K562 (cell line): Measurements from ENCODE around the gene ZIC2. TPM values are rescaled to one million over a fixed set of nuclear protein-coding genes. Genes with fewer than 3 reads are reported as not detected.

ENCODE experiments used
- ATAC-seq: fragments of 200-7000 bp; cut with Tn5 transposase; 3 replicates; pipeline ENCODE4 v1.9.1; 2020; ENCODE audit warnings: moderate library complexity
- BruUV-seq: library from RNA; stranded (reverse); fragments of 400-500 nt; replicated peaks from 2 replicates; lab custom pipeline; 2021; lab: Mats Ljungman, UMichigan
- CTCF ChIA-PET: fragments of 300-600 bp; formaldehyde crosslinking; extraction: SDS; loops from one replicate; lab custom pipeline; 2021; ENCODE audit warnings: low intra/inter-chr PET ratio; lab: Yijun Ruan, JAX
- POLR2A ChIA-PET: fragments of 300-600, 350-650 bp; sonication (Branson Sonifier 250); formaldehyde crosslinking; extraction: SDS; loops from one replicate; lab custom pipeline; 2021; ENCODE audit warnings: antibody characterized with exemption, inconsistent platforms; lab: Yijun Ruan, JAX
- DNase-seq, 4 experiments: peaks; one replicate each; pipeline versions ENCODE4 v3.0.0 to v3.0.0-alpha.2; 2011 to 2018; ENCODE audit warnings: low spot score in 3 of 4, mixed read lengths in 3 of 4; ENCODE audit errors: extremely low read depth in 1 of 4
- FAIRE-seq: peaks from 2 replicates; lab custom pipeline; 2011; peaks lifted over from hg19 to GRCh38; lab: Jason Lieb, UNC
- H2AFZ ChIP-seq: 2 replicates; pipeline ENCODE4 v1.6.0; 2011; ENCODE audit warnings: low read depth, low read length, control low read depth, inconsistent platforms
- H3K27ac ChIP-seq: fragments of 200-600 bp; 3 replicates; pipeline ENCODE4 v1.8.0; 2011; ENCODE audit warnings: low read depth, mild to moderate bottlenecking, control low read depth, inconsistent platforms, low read length, moderate library complexity, mixed read lengths; ENCODE audit errors: extremely low read depth
- H3K27me3 ChIP-seq, 2 experiments: fragments of 300-600 bp in 1 of 2; 2 replicates in 1 of 2; 3 replicates in 1 of 2; pipeline versions ENCODE4 v1.6.0 to v1.8.0; 2011; ENCODE audit warnings: inconsistent platforms in 2 of 2, low read length in 2 of 2, mild to moderate bottlenecking in 1 of 2, mixed read lengths in 1 of 2, moderate library complexity in 1 of 2; ENCODE audit not compliant: control insufficient read depth in 2 of 2, insufficient read depth in 2 of 2
- H3K36me3 ChIP-seq: fragments of 300-600 bp; 3 replicates; pipeline ENCODE4 v1.8.0; 2011; ENCODE audit warnings: mild to moderate bottlenecking, low read length, inconsistent platforms; ENCODE audit not compliant: control insufficient read depth, insufficient read depth
- H3K4me1 ChIP-seq, 2 experiments: fragments of 200-600 bp in 1 of 2; replicated peaks in 1 of 2; 2 replicates in 1 of 2; 3 replicates in 1 of 2; pipeline versions ENCODE4 v1.5.1 to v1.8.0; 2011; ENCODE audit warnings: inconsistent platforms in 2 of 2, low read length in 2 of 2, mild to moderate bottlenecking in 1 of 2, mixed read lengths in 1 of 2, moderate library complexity in 1 of 2; ENCODE audit not compliant: control insufficient read depth in 2 of 2, insufficient read depth in 2 of 2
- H3K4me2 ChIP-seq: 2 replicates; pipeline ENCODE4 v1.6.1; 2011; ENCODE audit warnings: low read length, control low read depth, inconsistent platforms, mixed read lengths; ENCODE audit not compliant: insufficient read depth
- H3K4me3 ChIP-seq: fragments of 200-600 bp; sonication (generic), shearing (Covaris generic); 2 replicates; pipeline ENCODE4 v1.5.1; 2016; ENCODE audit warnings: control low read depth, inconsistent platforms
- H3K79me2 ChIP-seq: fragments of 200-600 bp; 3 replicates; pipeline ENCODE4 v1.8.0; 2011; ENCODE audit warnings: low read length, inconsistent platforms; ENCODE audit not compliant: control insufficient read depth, insufficient read depth
- H3K9ac ChIP-seq, 2 experiments: 2 replicates each; pipeline versions ENCODE4 v1.6.0 to v1.6.1; 2011; ENCODE audit warnings: low read depth in 2 of 2, low read length in 2 of 2, control low read depth in 1 of 2, inconsistent platforms in 1 of 2, mild to moderate bottlenecking in 1 of 2, mixed read lengths in 1 of 2; ENCODE audit not compliant: insufficient read depth in 1 of 2
- H3K9me1 ChIP-seq: one replicate; pipeline ENCODE4 v1.6.0; 2011; ENCODE audit warnings: inconsistent platforms, mild to moderate bottlenecking, low read length, moderate library complexity; ENCODE audit not compliant: control insufficient read depth, insufficient read depth
- H3K9me3 ChIP-seq: replicated peaks from 2 replicates; pipeline ENCODE4 v1.5.1; 2011; ENCODE audit warnings: low read depth, low read length, inconsistent platforms; ENCODE audit not compliant: control insufficient read depth, insufficient read depth
- H4K20me1 ChIP-seq: replicated peaks from 2 replicates; pipeline ENCODE4 v1.6.1; 2011; ENCODE audit warnings: low read length, inconsistent platforms, mixed read lengths; ENCODE audit not compliant: control insufficient read depth, insufficient read depth
- ATF4 ChIP-seq: fragments of 450-650 bp; formaldehyde crosslinking; IDR thresholded peaks from 2 replicates; pipeline ENCODE4 v1.4.0; 2022; ENCODE audit warnings: mild to moderate bottlenecking, moderate library complexity
- ETV1 ChIP-seq: fragments of 450-650 bp; conservative IDR thresholded peaks from 2 replicates; pipeline ENCODE4 v1.6.1; 2016; ENCODE audit warnings: missing genetic modification characterization, control low read depth, low read depth, missing compliant biosample characterization
- FOXP4 ChIP-seq: sonication (generic); formaldehyde crosslinking; IDR thresholded peaks from 2 replicates; pipeline ENCODE4 v1.8.0; 2022; ENCODE audit warnings: mild to moderate bottlenecking, missing genetic modification reagents, borderline replicate concordance
- KAT7 ChIP-seq: sonication (generic); formaldehyde crosslinking; IDR thresholded peaks from 2 replicates; pipeline ENCODE4 v1.8.0; 2022; ENCODE audit warnings: missing genetic modification reagents, mild to moderate bottlenecking, borderline replicate concordance
- KDM1A ChIP-seq, 2 experiments: fragments of 450-650 bp; IDR thresholded peaks; 2 replicates each; pipeline ENCODE4 v1.6.1; 2016; ENCODE audit warnings: mild to moderate bottlenecking in 2 of 2
- KLF1 ChIP-seq: fragments of 450-650 bp; IDR thresholded peaks from 2 replicates; pipeline ENCODE4 v1.6.1; 2016; ENCODE audit warnings: missing genetic modification characterization, missing compliant biosample characterization
- NR1H2 ChIP-seq: sonication (generic); formaldehyde crosslinking; IDR thresholded peaks from 2 replicates; pipeline ENCODE4 v1.4.0; 2020; ENCODE audit warnings: mild to moderate bottlenecking, missing genetic modification reagents
- POLR2A ChIP-seq: fragments of 450-650 bp; conservative IDR thresholded peaks from 2 replicates; pipeline ENCODE4 v1.6.1; 2016
- RCOR1 ChIP-seq, 2 experiments: IDR thresholded peaks; 2 replicates each; pipeline ENCODE4 v1.6.1; 2012; ENCODE audit warnings: low read depth in 2 of 2, low read length in 2 of 2, borderline replicate concordance in 1 of 2, improper control_type of control experiment in 1 of 2
- SAFB ChIP-seq: fragments of 200-400 bp; formaldehyde crosslinking; IDR thresholded peaks from 2 replicates; pipeline ENCODE4 v1.6.1; 2017; ENCODE audit warnings: low read depth, low read length, borderline replicate concordance
- SAP30 ChIP-seq: fragments of 200-600 bp; sonication (generic); IDR thresholded peaks from 2 replicates; pipeline ENCODE4 v1.6.1; 2012; ENCODE audit warnings: borderline replicate concordance, low read depth, mild to moderate bottlenecking, moderate library complexity, low read length, control low read depth, inconsistent platforms; ENCODE audit not compliant: insufficient read depth, poor library complexity, severe bottlenecking
- SP2 ChIP-seq: IDR thresholded peaks from 2 replicates; pipeline ENCODE4 v1.6.1; 2011; ENCODE audit warnings: mild to moderate bottlenecking, low read depth, low read length, moderate library complexity; ENCODE audit not compliant: poor library complexity, severe bottlenecking; ENCODE audit errors: extremely low read depth
- TAF1 ChIP-seq: IDR thresholded peaks from 2 replicates; pipeline ENCODE4 v1.6.1; 2011; ENCODE audit warnings: mild to moderate bottlenecking, low read length, moderate library complexity; ENCODE audit not compliant: insufficient read depth, control insufficient read depth, severe bottlenecking; ENCODE audit errors: extremely low read depth
- TAL1 ChIP-seq: fragments of 450-650 bp; IDR thresholded peaks from 2 replicates; pipeline ENCODE4 v1.6.1; 2016; ENCODE audit warnings: mild to moderate bottlenecking
- TARDBP ChIP-seq: fragments of 450-650 bp; IDR thresholded peaks from 2 replicates; pipeline ENCODE4 v1.6.1; 2016
- U2AF1 ChIP-seq: fragments of 200-400 bp; formaldehyde crosslinking; optimal IDR thresholded peaks from 2 replicates; pipeline ENCODE3; 2017; ENCODE audit warnings: mild to moderate bottlenecking, low read depth, low read length, moderate library complexity
- ZBTB49 ChIP-seq: sonication (generic); formaldehyde crosslinking; IDR thresholded peaks from 2 replicates; pipeline ENCODE4 v1.8.0; 2022; ENCODE audit warnings: missing genetic modification reagents, mild to moderate bottlenecking, borderline replicate concordance
- ZEB2 ChIP-seq: fragments of 450-650 bp; IDR thresholded peaks from 2 replicates; pipeline ENCODE4 v1.6.1; 2016
- ZNF165 ChIP-seq: fragments of 250-450 bp; sonication (Bioruptor Pico); IDR thresholded peaks from 2 replicates; pipeline ENCODE4 v1.4.0; 2020; ENCODE audit warnings: borderline replicate concordance
- WGBS: fragments of 100-300 bp; shearing (Covaris generic); methylation state at CpG from one replicate; pipeline ENCODE4 v1.1.6; 2016; ENCODE audit warnings: low coverage, mixed read lengths; ENCODE audit not compliant: insufficient coverage; ENCODE audit errors: missing lambda C conversion rate; 5-methylcytosine and 5-hydroxymethylcytosine counted together
- in situ Hi-C: fragments of 300-500 bp; cut with MboI; formaldehyde crosslinking; loops from 4 replicates; pipeline ENCODE4 v1.15.0; 2018; ENCODE audit warnings: inconsistent platforms, mixed read lengths
- intact Hi-C: fragments of 100-400 bp; cut with micrococcal nuclease; formaldehyde crosslinking; loops from 2 replicates; pipeline ENCODE4 v1.14.2; 2022
- polyA plus RNA-seq, 8 experiments: library from polyadenylated mRNA; depleted of rRNA in 4 of 8; stranded (reverse) in 5 of 8; unstranded in 3 of 8; fragments of >200 nt; fragmentation: Nextera tagmentation in 2 of 8; fragmentation: Illumina TruSeq in 1 of 8; extraction: Ambion mirVana in 2 of 8; extraction: Trizol in 1 of 8; gene quantifications; 2 replicates each; pipeline versions ENCODE4 v1.2.1 to v1.2.3, GENCODE V29; 2011 to 2014; ENCODE audit warnings: inconsistent platforms in 1 of 8, missing spikeins in 1 of 8
- total RNA-seq, 7 experiments: library from RNA; depleted of rRNA in 6 of 7; stranded (reverse); fragments of >200 nt in 6 of 7; fragmentation: Illumina TruSeq in 2 of 7; extraction: Trizol in 2 of 7; gene quantifications; 2 replicates each; pipeline versions ENCODE4 v1.2.1 to v1.2.3, GENCODE V29; 2011 to 2021; ENCODE audit warnings: low replicate concordance in 1 of 7

Gene ZIC2
- total and polyA plus RNA-seq, 9 of the 15 experiments (the other 6 are each of a cell fraction or from before 2014, with no cell fraction given) = 1.8 to 18.0 (median 4.5) TPM

- FAIRE-seq (no peak), DNase-seq (no peak), ATAC-seq (no peak)
- Histone ChIP-seq H3K79me2 (no peaks in the 10 kb centered on the region), H2AFZ (no peak overlapping the region), H3K9me1 (no peaks in the 10 kb centered on the region), H3K9ac (no peak overlapping the region), H3K9me3 (no peaks in the 10 kb centered on the region), H3K36me3 (no peaks in the 10 kb centered on the region), H3K27me3 (peaks cover 27 to 37% of the 10 kb centered on the region in 2 experiments; a peak in 4 of 5 replicates), H3K4me1 (no peaks in the 10 kb centered on the region; a peak in 1 of 5 replicates), H3K27ac (no peak overlapping the region), H4K20me1 (no peaks in the 10 kb centered on the region), H3K4me3 (no peak overlapping the region), H3K4me2 (no peak overlapping the region)
- TF ChIP-seq SAP30 (no peak), ETV1 (tag) (no peak), U2AF1 (no peak), NR1H2 (CRISPR knock-in tag) (no peak), RCOR1 (IDR thresholded peaks at IDR 0.05; ENCODE audit: borderline replicate concordance in 1 of 2, low read depth in 2 of 2, low read length in 2 of 2) (no peak), ZEB2 (no peak), KAT7 (CRISPR knock-in tag) (no peak), FOXP4 (CRISPR knock-in tag) (no peak), KDM1A (IDR thresholded peaks at IDR 0.05) (no peak), TARDBP (no peak), SAFB (no peak), ATF4 (no peak), ZNF165 (no peak), TAL1 (no peak), SP2 (no peak), ZBTB49 (CRISPR knock-in tag) (no peak), KLF1 (no peak), POLR2A (no peak), TAF1 (no peak)
- in situ Hi-C loops = no loop called here
- ChIA-PET POLR2A (no interaction called here), CTCF (no interaction called here)
- WGBS = 5% methylated on average over 7 of the region's 7 CpGs
- no TSS peak for BruUV-seq
- intact Hi-C loops = no loop called here
Observed at GRCh38 chr13:99938635-99939034, 42.9 kb upstream of the ZIC2 start.
